Measurements from ENCODE around the gene SERP2. TPM values are rescaled to one million over a fixed set of nuclear protein-coding genes. Genes with fewer than 3 reads are reported as not detected.

The SERP2 gene
- total RNA-seq, 4 donors from 2014 or later = 0.76 to 3.7 (median 1.7) TPM

GRCh38 chr13:44417446-44417845 lies 43.8 kb downstream of the SERP2 start:
- H3K4me3 ChIP-seq = no peak overlapping the region
- in situ Hi-C loops (cut with MboI; ENCODE audit: low sequenced_read_pairs in 4 of 4) (no loop called here), intact Hi-C loops (cut with DNase I; ENCODE audit: low total_unique reads) (no loop called here)
- H3K27ac ChIP-seq = no peak overlapping the region
- DNase-seq (no peak), ATAC-seq (no peak)
- no peaks in the 10 kb centered on the region for H3K9me3 ChIP-seq
- H3K27me3 ChIP-seq = no peaks in the 10 kb centered on the region
- no peaks in the 10 kb centered on the region for H3K36me3 ChIP-seq
- no peak for TF ChIP-seq CTCF (IDR thresholded peaks at IDR 0.05 in 4 of 5, conservative IDR thresholded peaks at IDR 0.05 in 1 of 5)
- TF ChIP-seq POLR2A (IDR thresholded peaks at IDR 0.05) = no peak
- H3K4me1 ChIP-seq = no peaks in the 10 kb centered on the region

GRCh38 chr13:44417876-44418275 lies 44.3 kb downstream of the SERP2 start:
- DNase-seq = no peak
- no peak overlapping the region for H3K4me3 ChIP-seq
- TF ChIP-seq POLR2A (IDR thresholded peaks at IDR 0.05) (no peak), CTCF (IDR thresholded peaks at IDR 0.05 in 4 of 5, conservative IDR thresholded peaks at IDR 0.05 in 1 of 5) (no peak)
- intact Hi-C loops (cut with DNase I; ENCODE audit: low total_unique reads) = no loop called here
- no peak overlapping the region for H3K27ac ChIP-seq
- H3K36me3 ChIP-seq = no peaks in the 10 kb centered on the region
- H3K27me3 ChIP-seq = no peaks in the 10 kb centered on the region
- ATAC-seq = no peak
- in situ Hi-C loops (cut with MboI; ENCODE audit: low sequenced_read_pairs in 4 of 4) = no loop called here
- no peaks in the 10 kb centered on the region for H3K4me1 ChIP-seq
- H3K9me3 ChIP-seq = no peaks in the 10 kb centered on the region

- intact Hi-C loops (cut with DNase I; ENCODE audit: low total_unique reads) (no loop called here), in situ Hi-C loops (cut with MboI; ENCODE audit: low sequenced_read_pairs in 4 of 4) (no loop called here)
- Histone ChIP-seq H3K9me3 (no peaks in the 10 kb centered on the region), H3K36me3 (no peaks in the 10 kb centered on the region), H3K27ac (no peak overlapping the region), H3K27me3 (no peaks in the 10 kb centered on the region), H3K4me1 (no peaks in the 10 kb centered on the region), H3K4me3 (no peak overlapping the region)
- ATAC-seq (no peak), DNase-seq (no peak)
- no peak for TF ChIP-seq POLR2A (IDR thresholded peaks at IDR 0.05)
- no peak for TF ChIP-seq CTCF (IDR thresholded peaks at IDR 0.05 in 4 of 5, conservative IDR thresholded peaks at IDR 0.05 in 1 of 5)
These were observed 47.0 kb downstream of the SERP2 start for GRCh38 chr13:44420376-44421220.

- Histone ChIP-seq H3K4me1 (no peaks in the 10 kb centered on the region), H3K27me3 (no peaks in the 10 kb centered on the region), H3K9me3 (no peaks in the 10 kb centered on the region), H3K27ac (no peak overlapping the region), H3K36me3 (no peaks in the 10 kb centered on the region), H3K4me3 (no peak overlapping the region)
- intact Hi-C loops (cut with DNase I; ENCODE audit: low total_unique reads) = no loop called here
- in situ Hi-C loops (cut with MboI; ENCODE audit: low sequenced_read_pairs in 4 of 4) = no loop called here
- no peak for DNase-seq
- TF ChIP-seq CTCF (IDR thresholded peaks at IDR 0.05 in 4 of 5, conservative IDR thresholded peaks at IDR 0.05 in 1 of 5) = no peak
- no peak for TF ChIP-seq POLR2A (IDR thresholded peaks at IDR 0.05)
- no peak for ATAC-seq
These were observed 48.4 kb downstream of the SERP2 start for GRCh38 chr13:44421853-44422525.

All from gastrocnemius medialis (tissue), 4 donors.